ENCODE data around the gene SEZ6L. TPM values are rescaled to one million over a fixed set of nuclear protein-coding genes. Genes with fewer than 3 reads are reported as not detected.
"Not testable (repeated sequence)": the region's sequence is repeated elsewhere in the genome, so short reads cannot be mapped to it uniquely, and the experiment has no call there.

Gene SEZ6L
- total RNA-seq, 1 donor, result not detected

- TF ChIP-seq CTCF (IDR thresholded peaks at IDR 0.05; ENCODE audit: insufficient read depth, low read depth, low read length), result no peak
- H3K4me3 ChIP-seq (ENCODE audit: low read depth, low read length), result no peak overlapping the region
- DNase-seq (ENCODE audit: low read depth), result no peak
Observed at GRCh38 chr22:26401726-26402125, 232.5 kb downstream of the SEZ6L start.

DNA sequence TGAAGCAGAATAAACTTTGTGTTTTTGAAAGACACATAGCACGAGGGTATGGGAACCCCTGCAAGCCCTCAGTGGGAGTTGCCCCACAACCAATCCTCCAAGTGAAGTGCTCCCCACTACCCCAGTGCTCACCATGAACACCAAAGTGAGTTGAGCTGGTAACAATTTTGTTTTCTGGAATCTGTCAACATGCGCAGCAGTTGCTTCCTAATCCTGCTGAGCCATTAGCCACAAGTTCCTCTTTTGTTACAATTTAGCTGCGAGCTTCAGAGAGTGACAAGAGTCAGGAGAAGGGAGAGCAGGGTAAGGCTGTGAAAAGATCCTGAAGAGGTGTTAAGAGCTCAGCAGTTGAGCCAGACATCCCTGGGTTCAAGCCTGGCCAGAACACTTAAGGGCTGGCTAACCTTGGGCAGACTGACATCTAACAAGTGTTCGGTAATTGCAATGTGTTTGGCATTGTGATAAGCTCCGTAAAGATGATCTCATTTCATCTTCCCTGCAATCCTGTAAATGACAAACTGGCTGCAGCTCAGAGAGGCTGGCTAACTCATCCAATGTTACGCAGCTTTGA is 235.7 kb downstream of the SEZ6L start:
- no peak for DNase-seq (ENCODE audit: low read depth)
- TF ChIP-seq CTCF (IDR thresholded peaks at IDR 0.05; ENCODE audit: insufficient read depth, low read depth, low read length), result no peak
- no peak overlapping the region for H3K4me3 ChIP-seq (ENCODE audit: low read depth, low read length)

DNA sequence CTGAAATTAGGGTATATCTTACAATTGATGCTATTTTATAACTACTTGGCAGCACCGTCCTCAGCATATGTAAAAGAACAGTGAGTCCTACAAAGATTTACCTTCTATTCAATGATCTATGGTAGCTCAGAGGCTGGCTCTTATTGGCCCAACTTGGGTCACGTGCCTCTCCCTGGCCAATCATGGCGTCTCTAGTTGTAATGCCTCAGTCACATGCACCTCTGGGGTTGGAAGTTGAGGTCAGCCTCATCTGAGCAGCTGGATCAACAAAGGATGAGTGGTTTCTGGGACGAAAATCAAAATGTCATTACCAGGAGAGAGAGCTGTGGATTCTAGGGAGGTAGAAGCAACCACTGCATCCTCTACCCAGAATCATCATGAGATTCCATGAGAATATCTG is 236.9 kb downstream of the SEZ6L start:
- H3K4me3 ChIP-seq (ENCODE audit: low read depth, low read length), result no peak overlapping the region
- no peak for DNase-seq (ENCODE audit: low read depth)
- TF ChIP-seq CTCF (IDR thresholded peaks at IDR 0.05; ENCODE audit: insufficient read depth, low read depth, low read length), result no peak

GRCh38 chr22:26408562-26409220 is 239.4 kb downstream of the SEZ6L start:
- not testable (repeated sequence) for DNase-seq (ENCODE audit: low read depth); H3K4me3 ChIP-seq (ENCODE audit: low read depth, low read length)

DNA sequence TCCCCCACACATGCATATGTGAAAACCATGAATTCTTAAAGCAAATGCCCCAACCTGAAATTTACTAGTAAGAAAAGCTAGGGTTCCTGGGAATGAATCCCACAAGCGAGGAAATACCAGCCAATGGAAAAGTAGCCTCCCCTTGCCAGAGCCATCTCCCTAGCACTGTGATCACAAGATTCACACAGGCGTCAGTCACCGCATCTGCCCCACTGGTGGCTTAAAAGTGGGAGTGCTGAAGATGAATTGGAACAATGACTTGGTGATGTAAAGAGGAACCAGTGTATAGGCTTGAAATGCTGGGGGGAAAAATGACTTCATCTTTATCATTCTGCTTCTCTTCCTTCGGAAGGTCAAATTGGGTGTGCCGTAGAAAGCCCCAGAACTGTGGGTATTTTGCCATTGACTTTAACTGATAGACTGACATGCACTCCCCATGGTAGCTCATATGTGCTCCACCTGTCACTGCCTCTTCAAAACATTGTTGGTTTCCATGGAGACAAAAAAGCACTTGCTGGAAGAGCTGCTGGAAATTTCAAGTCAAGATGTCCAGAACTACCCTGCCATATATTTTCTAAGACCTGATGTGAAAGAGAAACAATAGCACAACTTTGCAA is 240.6 kb downstream of the SEZ6L start:
- TF ChIP-seq CTCF (IDR thresholded peaks at IDR 0.05; ENCODE audit: insufficient read depth, low read depth, low read length), result no peak
- DNase-seq (ENCODE audit: low read depth), result no peak
- no peak overlapping the region for H3K4me3 ChIP-seq (ENCODE audit: low read depth, low read length)

DNA sequence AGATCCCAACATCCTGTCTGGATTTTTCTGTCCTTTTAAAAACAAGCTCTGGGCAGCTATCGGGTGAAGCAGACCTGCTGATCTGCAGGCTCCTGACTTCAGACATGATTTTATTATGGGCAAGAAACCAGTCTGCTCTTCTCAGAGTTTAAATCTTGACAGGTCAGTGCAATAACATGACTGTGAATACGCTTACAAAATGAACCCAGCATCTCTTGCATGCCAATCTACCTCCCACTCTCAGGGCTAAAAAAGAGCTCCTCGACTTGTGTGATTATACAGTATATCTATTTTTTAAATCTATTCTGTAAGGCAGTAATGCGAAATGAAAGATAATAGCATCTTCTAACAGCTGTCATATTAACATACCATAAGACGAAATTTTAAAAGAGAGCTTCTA is 241.1 kb downstream of the SEZ6L start:
- DNase-seq (ENCODE audit: low read depth), result no peak
- no peak overlapping the region for H3K4me3 ChIP-seq (ENCODE audit: low read depth, low read length)
- no peak for TF ChIP-seq CTCF (IDR thresholded peaks at IDR 0.05; ENCODE audit: insufficient read depth, low read depth, low read length)

- no peak overlapping the region for H3K4me3 ChIP-seq (ENCODE audit: low read depth, low read length)
- TF ChIP-seq CTCF (IDR thresholded peaks at IDR 0.05; ENCODE audit: insufficient read depth, low read depth, low read length), result no peak
- no peak for DNase-seq (ENCODE audit: low read depth)
Observed at GRCh38 chr22:26414347-26414746, 245.1 kb downstream of the SEZ6L start.

Measured in fibroblast of villous mesenchyme (primary cell).